HepG2 (cell line): ENCODE data around the gene PANK3. TPM values are rescaled to one million over a fixed set of nuclear protein-coding genes. Genes with fewer than 3 reads are reported as not detected.

ENCODE experiments used
- ATAC-seq: fragments of 200-7000 bp; cut with Tn5 transposase; 3 replicates; pipeline ENCODE4 v1.9.1; 2020; ENCODE audit warnings: mild to moderate bottlenecking, moderate library complexity
- BruUV-seq: library from RNA; stranded (reverse); fragments of 400-500 nt; replicated peaks from 2 replicates; lab custom pipeline; 2021; lab: Mats Ljungman, UMichigan
- CTCF ChIA-PET: fragments of 300-600 bp; formaldehyde crosslinking; extraction: SDS; loops from one replicate; lab custom pipeline; 2021; ENCODE audit warnings: low total read pairs, inconsistent platforms, low intra/inter-chr PET ratio; lab: Yijun Ruan, JAX
- POLR2A ChIA-PET: fragments of 350-600 bp; sonication (Branson Sonifier 250); formaldehyde crosslinking; loops from one replicate; lab custom pipeline; 2020; ENCODE audit warnings: antibody characterized with exemption, inconsistent platforms; lab: Yijun Ruan, JAX
- DNase-seq: peaks from one replicate; pipeline ENCODE4 v3.0.0-alpha.2; 2015; ENCODE audit warnings: low spot score
- FAIRE-seq: peaks from 3 replicates; lab custom pipeline; 2011; peaks lifted over from hg19 to GRCh38; lab: Jason Lieb, UNC
- H2AFZ ChIP-seq: one replicate; pipeline ENCODE4 v1.6.1; 2011; ENCODE audit warnings: low read length, inconsistent platforms
- H3K27ac ChIP-seq: fragments of 300-600 bp; 3 replicates; pipeline ENCODE4 v1.8.0; 2011; ENCODE audit warnings: mixed run types, mild to moderate bottlenecking, mixed read lengths, low read length, inconsistent platforms; ENCODE audit not compliant: insufficient read depth; ENCODE audit errors: extremely low read length
- H3K27me3 ChIP-seq, 2 experiments: fragments of 200-600 bp in 1 of 2; 2 replicates in 1 of 2; 3 replicates in 1 of 2; pipeline versions ENCODE4 v1.6.0 to v1.8.0; 2011; ENCODE audit warnings: low read length in 2 of 2, mild to moderate bottlenecking in 2 of 2, moderate library complexity in 2 of 2, inconsistent platforms in 1 of 2; ENCODE audit not compliant: insufficient read depth in 2 of 2, control insufficient read depth in 1 of 2
- H3K36me3 ChIP-seq, 2 experiments: fragments of 200-600 bp in 1 of 2; replicated peaks in 1 of 2; 2 replicates in 1 of 2; 3 replicates in 1 of 2; pipeline versions ENCODE4 v1.5.1 to v1.8.0; 2011; ENCODE audit warnings: low read length in 2 of 2, inconsistent platforms in 1 of 2; ENCODE audit not compliant: insufficient read depth in 2 of 2, control insufficient read depth in 1 of 2
- H3K4me1 ChIP-seq: 2 replicates; pipeline ENCODE4 v1.5.1; 2012; ENCODE audit warnings: low read length, inconsistent platforms; ENCODE audit not compliant: insufficient read depth
- H3K4me2 ChIP-seq: 2 replicates; pipeline ENCODE4 v1.6.0; 2011; ENCODE audit warnings: low read depth, low read length, inconsistent platforms
- H3K4me3 ChIP-seq, 3 experiments: fragments of 200-600 bp in 1 of 3; sonication (generic), shearing (Covaris generic) in 1 of 3; replicated peaks in 1 of 3; 2 replicates each; pipeline ENCODE4 v1.5.1; 2011 to 2016; ENCODE audit warnings: low read length in 3 of 3, inconsistent platforms in 2 of 3, low read depth in 2 of 3, mild to moderate bottlenecking in 2 of 3, control low read depth in 1 of 3, mixed read lengths in 1 of 3; ENCODE audit not compliant: insufficient read depth in 1 of 3
- H3K79me2 ChIP-seq: one replicate; pipeline ENCODE4 v1.6.1; 2011; ENCODE audit warnings: low read length, inconsistent platforms; ENCODE audit not compliant: insufficient read depth
- H3K9ac ChIP-seq: 2 replicates; pipeline ENCODE4 v1.6.0; 2011; ENCODE audit warnings: mild to moderate bottlenecking, low read depth, low read length, inconsistent platforms; ENCODE audit not compliant: insufficient read depth
- H3K9me3 ChIP-seq: 2 replicates; pipeline ENCODE4 v1.5.1; 2012; ENCODE audit warnings: mild to moderate bottlenecking, low read length
- H4K20me1 ChIP-seq: 2 replicates; pipeline ENCODE4 v1.6.0; 2011; ENCODE audit warnings: inconsistent platforms, mild to moderate bottlenecking, low read length, moderate library complexity; ENCODE audit not compliant: insufficient read depth
- GATAD2A ChIP-seq: IDR thresholded peaks from 2 replicates; pipeline ENCODE4 v1.6.1; 2016
- HIC2 ChIP-seq: sonication (generic); formaldehyde crosslinking; IDR thresholded peaks from 2 replicates; pipeline ENCODE4 v1.9.0; 2022; ENCODE audit warnings: low read depth, missing genetic modification reagents
- HOXD1 ChIP-seq: sonication (generic); formaldehyde crosslinking; IDR thresholded peaks from 2 replicates; pipeline ENCODE4 v1.5.0; 2020; ENCODE audit warnings: missing genetic modification reagents
- TEF ChIP-seq: sonication (generic); formaldehyde crosslinking; IDR thresholded peaks from 2 replicates; pipeline ENCODE4 v1.5.0; 2020; ENCODE audit warnings: missing genetic modification reagents
- ZNF562 ChIP-seq: sonication (generic); formaldehyde crosslinking; IDR thresholded peaks from 2 replicates; pipeline ENCODE4 v1.8.0; 2022; ENCODE audit warnings: missing genetic modification reagents, borderline replicate concordance
- WGBS: methylation state at CpG from one replicate; pipeline ENCODE4 v1.1.6; 2017; ENCODE audit warnings: low lambda C conversion rate; 5-methylcytosine and 5-hydroxymethylcytosine counted together
- in situ Hi-C: cut with HindIII; loops from 2 replicates; pipeline ENCODE4 v1.10.0; 2017; ENCODE audit warnings: low pct_unique_long_range_greater_than_20kb; ENCODE audit not compliant: extremely low pct_ligation_motif_present
- intact Hi-C: fragments of 100-400 bp; cut with micrococcal nuclease; formaldehyde crosslinking; loops from one replicate; pipeline ENCODE4 v1.10.0; 2022; ENCODE audit not compliant: unreplicated experiment
- microRNA-seq: library from miRNA; unstranded; fragments of <30 nt; microRNA quantifications from one replicate; pipeline ENCODE4, GENCODE V29; 2020
- polyA plus RNA-seq, 8 experiments: library from polyadenylated mRNA; depleted of rRNA in 3 of 8; stranded (reverse) in 7 of 8; unstranded in 1 of 8; fragments of >200 nt; fragmentation: Illumina TruSeq in 4 of 8; extraction: Trizol in 4 of 8; gene quantifications; 2 replicates each; pipeline versions ENCODE4 v1.2.1 to v1.2.3, GENCODE V29; 2011 to 2016; ENCODE audit warnings: low read depth in 4 of 8, missing spikeins in 1 of 8, mixed read lengths in 1 of 8; ENCODE audit not compliant: insufficient read depth in 1 of 8
- small RNA-seq, 3 experiments: library from RNA; depleted of rRNA; stranded (forward); fragments of <200 nt; gene quantifications; one replicate each; pipeline ENCODE3, GENCODE V24; 2012; ENCODE audit warnings: low read depth in 2 of 3, low replicate concordance in 1 of 3; ENCODE audit not compliant: insufficient read length in 3 of 3, insufficient read depth in 2 of 3
- total RNA-seq, 5 experiments: library from RNA; depleted of rRNA; stranded (reverse); fragments of >200 nt; fragmentation: Illumina TruSeq; extraction: Trizol; gene quantifications; 2 replicates each; pipeline ENCODE4 v1.2.3, GENCODE V29; 2016; ENCODE audit warnings: low read depth in 1 of 5
- TF ChIP-seq, protein P1 (sequence below): IDR thresholded peaks from 2 replicates; pipeline ENCODE4 v1.6.1; 2018; ENCODE audit warnings: missing genetic modification reagents, mild to moderate bottlenecking, missing compliant biosample characterization

PANK3 gene
- total and polyA plus RNA-seq, 2 of the 13 experiments (the other 11 are each of a cell fraction or from before 2014, with no cell fraction given): 26.9 to 69.5 TPM

DNA sequence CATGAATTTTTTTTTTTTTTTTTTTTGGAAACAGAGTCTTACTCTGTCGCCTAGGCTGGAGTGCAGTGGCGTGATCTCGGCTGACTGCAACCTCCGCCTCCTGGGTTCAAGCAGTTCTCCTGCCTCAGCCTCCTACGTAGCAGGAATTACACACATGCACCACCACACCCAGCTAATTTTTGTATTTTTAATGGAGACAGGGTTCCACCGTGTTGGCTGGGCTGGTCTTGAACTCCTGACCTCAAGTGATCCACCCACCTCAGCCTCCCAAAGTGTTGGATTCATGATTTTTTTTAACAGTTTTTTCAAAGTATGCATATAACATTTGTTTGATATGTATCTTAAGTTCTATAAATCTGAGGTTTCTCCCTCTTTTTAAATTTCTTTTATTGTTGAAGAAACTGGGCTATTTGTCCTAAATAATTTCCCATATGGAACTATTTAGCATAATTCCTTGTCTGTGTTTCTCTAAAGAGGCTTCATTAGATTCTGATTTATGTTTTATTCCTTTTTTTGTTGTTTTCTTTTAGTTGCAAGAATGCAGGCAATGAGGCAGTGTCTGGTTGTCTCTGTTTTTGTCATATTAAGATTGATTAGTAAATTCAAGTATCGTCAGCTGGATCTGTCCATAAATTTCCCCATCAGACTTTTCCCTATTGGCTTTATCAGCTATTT, 76.5 kb downstream of the PANK3 start:
- no TSS peak for BruUV-seq
- Histone ChIP-seq H3K4me3 (no peak overlapping the region), H3K9me3 (no peaks in the 10 kb centered on the region), H3K9ac (no peak overlapping the region), H3K79me2 (no peaks in the 10 kb centered on the region), H3K4me1 (no peaks in the 10 kb centered on the region), H3K27me3 (no peaks in the 10 kb centered on the region), H3K27ac (no peak overlapping the region), H3K36me3 (peaks cover 15 to 60% of the 10 kb centered on the region in 2 experiments), H4K20me1 (no peaks in the 10 kb centered on the region), H3K4me2 (no peak overlapping the region), H2AFZ (no peak overlapping the region)
- TF ChIP-seq, protein P1, sequence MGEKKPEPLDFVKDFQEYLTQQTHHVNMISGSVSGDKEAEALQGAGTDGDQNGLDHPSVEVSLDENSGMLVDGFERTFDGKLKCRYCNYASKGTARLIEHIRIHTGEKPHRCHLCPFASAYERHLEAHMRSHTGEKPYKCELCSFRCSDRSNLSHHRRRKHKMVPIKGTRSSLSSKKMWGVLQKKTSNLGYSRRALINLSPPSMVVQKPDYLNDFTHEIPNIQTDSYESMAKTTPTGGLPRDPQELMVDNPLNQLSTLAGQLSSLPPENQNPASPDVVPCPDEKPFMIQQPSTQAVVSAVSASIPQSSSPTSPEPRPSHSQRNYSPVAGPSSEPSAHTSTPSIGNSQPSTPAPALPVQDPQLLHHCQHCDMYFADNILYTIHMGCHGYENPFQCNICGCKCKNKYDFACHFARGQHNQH (CRISPR knock-in tag): no peak
- no peak for TF ChIP-seq ZNF562 (CRISPR knock-in tag)
- TF ChIP-seq HOXD1: no peak
- TF ChIP-seq GATAD2A: no peak
- TF ChIP-seq TEF (CRISPR knock-in tag): no peak
- no peak for TF ChIP-seq HIC2 (CRISPR knock-in tag)
- intact Hi-C loops (no loop called here), in situ Hi-C loops (no loop called here)
- DNase-seq: no peak
- POLR2A ChIA-PET: no interaction called here
- 92% methylated on average over 7 of the region's 7 CpGs for WGBS
- no peak for ATAC-seq
- no peak for FAIRE-seq
- CTCF ChIA-PET: interaction anchor here (1.0 kb wide), 1 partner anchor 16 kb away, joined by 4 read pairs; the partner anchor contains the start of gene RARS1

Small RNAs within 50 kb of the gene (microRNA-seq; reads per million reads assigned to microRNA genes)
- gene MIR103A1: not detected
- not detected for gene MIR103B1

Small RNAs within 50 kb of the gene (small RNA-seq; reads per million reads assigned to genes)
- 0.31 to 37.7 (median 10.7) reads per million in 3 experiments for gene MIR103A1

Other genes starting within 250 kb of the PANK3 start
- gene RARS1, start 92.9 kb downstream of the PANK3 start, total RNA-seq (2016; rRNA removed; fragmentation: Illumina TruSeq; extraction: Trizol): 170 and 234 TPM in 2 replicates
- gene RARS1, start 92.9 kb downstream of the PANK3 start, polyA plus RNA-seq (2011; rRNA removed): 36.2 and 54.6 TPM in 2 replicates
- gene FBLL1, start 50.1 kb downstream of the PANK3 start, total RNA-seq (2016; rRNA removed; fragmentation: Illumina TruSeq; extraction: Trizol): 0.18 and 0.29 TPM in 2 replicates
- gene FBLL1, start 50.1 kb downstream of the PANK3 start, polyA plus RNA-seq (2011; rRNA removed): 0.17 and 0.34 TPM in 2 replicates